WTC11 (cell line): ENCODE results near the gene DGCR8.

Experiments
- CBFB ChIP-seq: sonication (generic); formaldehyde crosslinking; IDR thresholded peaks from 2 replicates; pipeline ENCODE4 v1.8.1; 2022; ENCODE audit warnings: mild to moderate bottlenecking, low read depth, missing genetic modification reagents
- CTCF ChIP-seq: fragments of 200-600 bp; IDR thresholded peaks from 2 replicates; pipeline ENCODE4 v1.8.0; 2022; ENCODE audit warnings: antibody characterized with exemption
- ESRRA ChIP-seq: sonication (generic); formaldehyde crosslinking; IDR thresholded peaks from 2 replicates; pipeline ENCODE4 v1.8.1; 2022; ENCODE audit warnings: mild to moderate bottlenecking, missing genetic modification reagents, borderline replicate concordance
- MAX ChIP-seq: sonication (generic); formaldehyde crosslinking; IDR thresholded peaks from 2 replicates; pipeline ENCODE4 v1.8.0; 2022; ENCODE audit warnings: mild to moderate bottlenecking, missing genetic modification reagents
- SMAD3 ChIP-seq: sonication (generic); formaldehyde crosslinking; IDR thresholded peaks from 2 replicates; pipeline ENCODE4 v1.8.0; 2022; ENCODE audit warnings: missing genetic modification reagents, mild to moderate bottlenecking, borderline replicate concordance
- ZNF317 ChIP-seq: sonication (generic); formaldehyde crosslinking; IDR thresholded peaks from 2 replicates; pipeline ENCODE4 v1.8.1; 2023; ENCODE audit warnings: low read depth, mild to moderate bottlenecking, moderate library complexity, missing genetic modification reagents, borderline replicate concordance
- ZNF512 ChIP-seq: sonication (generic); formaldehyde crosslinking; IDR thresholded peaks from 2 replicates; pipeline ENCODE4 v1.8.1; 2022; ENCODE audit warnings: missing genetic modification reagents, borderline replicate concordance

- TF ChIP-seq CBFB (CRISPR knock-in tag): no peak
- no peak for TF ChIP-seq ZNF317 (CRISPR knock-in tag)
- no peak for TF ChIP-seq CTCF
- TF ChIP-seq ESRRA (CRISPR knock-in tag): no peak
- no peak for TF ChIP-seq SMAD3
- TF ChIP-seq MAX (CRISPR knock-in tag): no peak
- no peak for TF ChIP-seq ZNF512 (CRISPR knock-in tag)
These were observed 70.6 kb downstream of the DGCR8 start, which contains the start of gene CCDC188 for GRCh38 chr22:20150381-20151275.
